H9 (cell line): ENCODE data around the gene CACNA2D3. TPM values are rescaled to one million over a fixed set of nuclear protein-coding genes. Genes with fewer than 3 reads are reported as not detected.

Experiments
- DNase-seq: peaks from one replicate; pipeline ENCODE4 v3.0.0-alpha.2; 2017
- H2AFZ ChIP-seq: one replicate; pipeline ENCODE4 v1.6.1; 2013; ENCODE audit warnings: mild to moderate bottlenecking, low read length, control low read depth, moderate library complexity
- H2AK5ac ChIP-seq: 2 replicates; pipeline ENCODE4 v1.6.1; 2013; ENCODE audit warnings: low read length, control low read depth, mixed read lengths; ENCODE audit not compliant: insufficient read length
- H2BK120ac ChIP-seq: one replicate; pipeline ENCODE4 v1.6.1; 2013; ENCODE audit warnings: low read depth, mild to moderate bottlenecking, low read length, control low read depth, inconsistent platforms; ENCODE audit not compliant: poor library complexity, severe bottlenecking
- H2BK12ac ChIP-seq: 2 replicates; pipeline ENCODE4 v1.6.1; 2013; ENCODE audit warnings: low read length, control low read depth, mixed read lengths, low read depth; ENCODE audit not compliant: insufficient read length
- H2BK15ac ChIP-seq: 2 replicates; pipeline ENCODE4 v1.6.1; 2013; ENCODE audit warnings: low read depth, low read length, control low read depth
- H2BK20ac ChIP-seq: one replicate; pipeline ENCODE4 v1.6.1; 2013; ENCODE audit warnings: low read depth, mild to moderate bottlenecking, low read length, control low read depth, inconsistent platforms; ENCODE audit not compliant: poor library complexity, severe bottlenecking
- H2BK5ac ChIP-seq: 2 replicates; pipeline ENCODE4 v1.6.1; 2013; ENCODE audit warnings: low read length, control low read depth, mixed read lengths; ENCODE audit not compliant: insufficient read length
- H3K14ac ChIP-seq: 2 replicates; pipeline ENCODE4 v1.6.1; 2013; ENCODE audit warnings: low read length, control low read depth; ENCODE audit not compliant: insufficient read depth
- H3K18ac ChIP-seq: 2 replicates; pipeline ENCODE4 v1.6.1; 2013; ENCODE audit warnings: low read depth, mild to moderate bottlenecking, mixed read lengths, low read length, control low read depth; ENCODE audit not compliant: insufficient read length
- H3K23ac ChIP-seq: 2 replicates; pipeline ENCODE4 v1.6.1; 2013; ENCODE audit warnings: low read length, control low read depth, mixed read lengths, low read depth; ENCODE audit not compliant: insufficient read length
- H3K23me2 ChIP-seq: 2 replicates; pipeline ENCODE4 v1.6.1; 2013; ENCODE audit warnings: low read depth, mild to moderate bottlenecking, mixed read lengths, low read length, control low read depth; ENCODE audit not compliant: insufficient read length, poor library complexity, severe bottlenecking
- H3K27ac ChIP-seq: 2 replicates; pipeline ENCODE4 v1.5.1; 2013; ENCODE audit warnings: low read length, control low read depth, mixed read lengths, low read depth; ENCODE audit not compliant: insufficient read length
- H3K27me3 ChIP-seq: 2 replicates; pipeline ENCODE4 v1.6.1; 2013; ENCODE audit warnings: low read length, control low read depth, inconsistent platforms; ENCODE audit not compliant: insufficient read depth
- H3K4ac ChIP-seq: 2 replicates; pipeline ENCODE4 v1.6.1; 2013; ENCODE audit warnings: low read depth, mild to moderate bottlenecking, control low read depth, inconsistent platforms, low read length, moderate library complexity
- H3K4me1 ChIP-seq: 2 replicates; pipeline ENCODE4 v1.6.1; 2013; ENCODE audit warnings: low read length, control low read depth, inconsistent platforms; ENCODE audit not compliant: insufficient read depth
- H3K4me2 ChIP-seq: 2 replicates; pipeline ENCODE4 v1.6.1; 2013; ENCODE audit warnings: low read length, control low read depth, mixed read lengths; ENCODE audit not compliant: insufficient read length, insufficient read depth
- H3K56ac ChIP-seq: 2 replicates; pipeline ENCODE4 v1.6.1; 2013; ENCODE audit warnings: low read depth, mild to moderate bottlenecking, mixed read lengths, low read length, control low read depth; ENCODE audit not compliant: insufficient read length
- H3K79me1 ChIP-seq: 2 replicates; pipeline ENCODE4 v1.6.1; 2013; ENCODE audit warnings: low read depth, mild to moderate bottlenecking, moderate library complexity, low read length, control low read depth, inconsistent platforms; ENCODE audit not compliant: insufficient read depth, poor library complexity, severe bottlenecking
- H3K79me2 ChIP-seq: 2 replicates; pipeline ENCODE4 v1.6.1; 2013; ENCODE audit warnings: low read length, control low read depth, inconsistent platforms; ENCODE audit not compliant: insufficient read depth
- H3K9ac ChIP-seq: 2 replicates; pipeline ENCODE4 v1.6.1; 2013; ENCODE audit warnings: low read length, control low read depth, mixed read lengths; ENCODE audit not compliant: insufficient read length; ENCODE audit errors: extremely low read depth
- H3K9me3 ChIP-seq: one replicate; pipeline ENCODE4 v1.6.1; 2013; ENCODE audit warnings: low read depth, low read length, inconsistent platforms; ENCODE audit not compliant: control insufficient read depth
- H3T11ph ChIP-seq: one replicate; pipeline ENCODE4 v1.6.1; 2013; ENCODE audit warnings: mild to moderate bottlenecking, low read length, control low read depth, inconsistent platforms
- H4K20me1 ChIP-seq: one replicate; pipeline ENCODE4 v1.6.1; 2013; ENCODE audit not compliant: control insufficient read depth, insufficient read length, insufficient read depth
- H4K5ac ChIP-seq: 2 replicates; pipeline ENCODE4 v1.6.1; 2013; ENCODE audit warnings: low read depth, mild to moderate bottlenecking, mixed read lengths, low read length, control low read depth; ENCODE audit not compliant: insufficient read length
- H4K8ac ChIP-seq: replicated peaks from 2 replicates; pipeline ENCODE4 v1.6.1; 2013; ENCODE audit warnings: low read length, control low read depth, mixed read lengths, low read depth; ENCODE audit not compliant: insufficient read length
- H4K91ac ChIP-seq: 2 replicates; pipeline ENCODE4 v1.6.1; 2013; ENCODE audit warnings: low read depth, mild to moderate bottlenecking, moderate library complexity, mixed read lengths, low read length, control low read depth; ENCODE audit not compliant: insufficient read length
- H3K27ac Mint-ChIP-seq, 3 experiments: 2 replicates in 2 of 3; 3 replicates in 1 of 3; pipeline ENCODE4 v1.8.0; 2020 to 2021; ENCODE audit warnings: mixed read lengths in 3 of 3, mild to moderate bottlenecking in 1 of 3, moderate library complexity in 1 of 3
- H3K27me3 Mint-ChIP-seq: 2 replicates; pipeline ENCODE4 v1.8.0; 2021; ENCODE audit warnings: low read depth, mild to moderate bottlenecking, moderate library complexity, mixed read lengths
- H3K36me3 Mint-ChIP-seq, 3 experiments: 2 replicates in 2 of 3; 3 replicates in 1 of 3; pipeline ENCODE4 v1.8.0; 2020 to 2021; ENCODE audit warnings: low read depth in 3 of 3, mixed read lengths in 3 of 3; ENCODE audit not compliant: insufficient read depth in 1 of 3
- H3K4me1 Mint-ChIP-seq, 2 experiments: 2 replicates each; pipeline ENCODE4 v1.8.0; 2020; ENCODE audit warnings: mixed read lengths in 2 of 2
- H3K4me3 Mint-ChIP-seq, 2 experiments: 2 replicates in 1 of 2; 3 replicates in 1 of 2; pipeline ENCODE4 v1.8.0; 2020 to 2021; ENCODE audit warnings: mild to moderate bottlenecking in 2 of 2, mixed read lengths in 2 of 2, moderate library complexity in 1 of 2
- H3K9me3 Mint-ChIP-seq, 2 experiments: 2 replicates in 1 of 2; 3 replicates in 1 of 2; pipeline ENCODE4 v1.8.0; 2020; ENCODE audit warnings: mild to moderate bottlenecking in 2 of 2, mixed read lengths in 2 of 2, moderate library complexity in 1 of 2
- whole genome bisulfite sequencing: extraction: QIAGEN DNeasy Blood & Tissue Kit; methylation state at CpG from one replicate; pipeline ENCODE4 v1.1.7; 2013; ENCODE audit warnings: missing lambda C conversion rate, low lambda C conversion rate, mixed read lengths; ENCODE audit not compliant: insufficient read length; ENCODE audit errors: extremely low coverage; 5-methylcytosine and 5-hydroxymethylcytosine counted together
- total RNA-seq: library from RNA; stranded (reverse); gene quantifications from 2 replicates; pipeline ENCODE4 v1.2.1, GENCODE V29; 2021
- TF ChIP-seq, protein P1 (sequence below): fragments of 200-600 bp; sonication (generic); conservative IDR thresholded peaks from 3 replicates; pipeline ENCODE4 v1.8.0; 2021; ENCODE audit warnings: antibody characterized with exemption, mild to moderate bottlenecking

CACNA2D3 gene
- total RNA-seq, 1 experiment from 2014 or later = 3.2 TPM

DNA sequence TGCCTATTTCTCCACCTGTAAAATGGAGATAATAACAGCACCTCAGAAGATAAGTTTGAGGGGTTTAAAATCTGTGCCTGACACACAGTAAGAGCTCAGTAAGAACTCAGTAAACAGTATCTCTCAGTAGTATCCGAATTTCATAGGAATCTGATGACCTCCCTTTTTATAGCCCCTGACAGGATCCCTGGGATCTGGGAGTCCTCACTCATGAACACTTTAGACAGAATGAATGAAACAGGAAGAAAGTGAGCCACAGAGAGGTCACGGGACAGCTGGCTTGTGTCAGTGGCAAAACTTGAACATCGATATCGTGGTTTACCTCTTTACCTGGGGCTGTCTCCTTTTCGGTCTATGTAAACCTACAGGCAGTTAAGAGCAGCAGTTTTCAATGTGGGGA lies 754.3 kb downstream of the CACNA2D3 start:
- Histone ChIP-seq H3K27ac (no peak overlapping the region), H3K27me3 (no peaks in the 10 kb centered on the region), H3K4me1 (peaks cover 3% of the 10 kb centered on the region; the same call in 1 of the 2 replicates), H3T11ph (no peak overlapping the region), H2BK120ac (no peak overlapping the region), H2BK15ac (no peak overlapping the region), H4K8ac (no peak overlapping the region), H3K18ac (no peak overlapping the region), H4K5ac (no peak overlapping the region), H3K79me2 (no peaks in the 10 kb centered on the region), H3K56ac (no peak overlapping the region), H2BK5ac (no peak overlapping the region), H3K4ac (no peak overlapping the region), H4K20me1 (no peaks in the 10 kb centered on the region), H2AFZ (no peak overlapping the region), H3K4me2 (no peak overlapping the region), H4K91ac (no peak overlapping the region), H3K14ac (no peak overlapping the region), H3K9ac (no peak overlapping the region), H3K23me2 (no peaks in the 10 kb centered on the region), H2BK20ac (no peak overlapping the region), H3K79me1 (no peaks in the 10 kb centered on the region), H3K9me3 (no peaks in the 10 kb centered on the region), H2BK12ac (no peak overlapping the region), H3K23ac (no peak overlapping the region), H2AK5ac (no peak overlapping the region)
- DNase-seq = no peak
- Mint-ChIP-seq H3K27me3 (no peaks in the 10 kb centered on the region), H3K9me3 (no peaks in the 10 kb centered on the region), H3K4me3 (no peak overlapping the region), H3K36me3 (peaks cover 3 to 4% (median 3%) of the 10 kb centered on the region in 3 experiments; a peak in 2 of 7 replicates), H3K27ac (no peak overlapping the region), H3K4me1 (peaks cover 27 to 32% of the 10 kb centered on the region in 2 experiments)
- TF ChIP-seq, protein P1, sequence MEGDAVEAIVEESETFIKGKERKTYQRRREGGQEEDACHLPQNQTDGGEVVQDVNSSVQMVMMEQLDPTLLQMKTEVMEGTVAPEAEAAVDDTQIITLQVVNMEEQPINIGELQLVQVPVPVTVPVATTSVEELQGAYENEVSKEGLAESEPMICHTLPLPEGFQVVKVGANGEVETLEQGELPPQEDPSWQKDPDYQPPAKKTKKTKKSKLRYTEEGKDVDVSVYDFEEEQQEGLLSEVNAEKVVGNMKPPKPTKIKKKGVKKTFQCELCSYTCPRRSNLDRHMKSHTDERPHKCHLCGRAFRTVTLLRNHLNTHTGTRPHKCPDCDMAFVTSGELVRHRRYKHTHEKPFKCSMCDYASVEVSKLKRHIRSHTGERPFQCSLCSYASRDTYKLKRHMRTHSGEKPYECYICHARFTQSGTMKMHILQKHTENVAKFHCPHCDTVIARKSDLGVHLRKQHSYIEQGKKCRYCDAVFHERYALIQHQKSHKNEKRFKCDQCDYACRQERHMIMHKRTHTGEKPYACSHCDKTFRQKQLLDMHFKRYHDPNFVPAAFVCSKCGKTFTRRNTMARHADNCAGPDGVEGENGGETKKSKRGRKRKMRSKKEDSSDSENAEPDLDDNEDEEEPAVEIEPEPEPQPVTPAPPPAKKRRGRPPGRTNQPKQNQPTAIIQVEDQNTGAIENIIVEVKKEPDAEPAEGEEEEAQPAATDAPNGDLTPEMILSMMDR = no peak
- WGBS = no CpG with 5 or more reads among the region's 5 CpGs
